AG09319 (cell line): ENCODE measurements around the gene PRMT1.

Experiments
- DNase-seq: peaks from one replicate; pipeline ENCODE4 v3.0.0-alpha.2; 2010; ENCODE audit warnings: low read depth; ENCODE audit errors: extremely low read depth
- CTCF ChIP-seq: IDR thresholded peaks from 2 replicates; pipeline ENCODE4 v1.5.1; 2011; ENCODE audit warnings: low read depth, mild to moderate bottlenecking, inconsistent platforms, low read length, moderate library complexity

The PRMT1 gene

GRCh38 chr19:49658566-49659442 is 18.3 kb upstream of the PRMT1 start:
- TF ChIP-seq CTCF = no peak
- no peak for DNase-seq

DNA sequence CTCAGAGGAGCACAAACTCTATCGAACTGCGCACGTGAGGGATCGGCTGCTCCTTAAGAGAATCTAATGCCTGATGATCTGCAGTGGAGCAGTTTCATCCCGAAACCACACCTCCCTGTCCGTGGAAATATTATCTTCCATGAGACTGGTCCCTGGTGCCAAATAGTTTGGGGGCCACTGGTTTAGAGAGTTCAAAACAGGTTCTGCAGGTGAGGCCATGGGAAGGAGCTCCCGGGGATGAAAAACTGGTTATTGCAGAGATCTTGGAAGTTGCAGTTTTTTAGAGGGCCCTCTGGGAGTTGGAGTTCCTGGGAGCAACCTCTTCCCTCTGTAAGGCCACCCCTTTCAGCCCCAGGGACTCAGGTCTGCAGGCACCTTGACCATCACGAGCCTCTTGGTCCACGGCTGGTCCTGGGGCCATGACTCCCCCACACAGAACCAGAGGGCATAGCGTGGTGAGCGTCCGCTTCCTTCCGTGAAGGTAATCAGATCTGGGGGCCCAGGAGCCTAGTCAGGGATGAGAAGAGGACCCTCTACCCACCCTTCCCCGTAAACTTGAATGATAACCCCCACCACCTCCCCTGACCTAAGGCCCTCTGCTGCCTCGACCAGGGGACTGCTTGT is 16.6 kb upstream of the PRMT1 start:
- DNase-seq = no peak

GRCh38 chr19:49662011-49662410 is 15.1 kb upstream of the PRMT1 start:
- DNase-seq = no peak
- TF ChIP-seq CTCF = no peak

More for the DNA sequence above, 16.6 kb upstream of the PRMT1 start:
- TF ChIP-seq CTCF = no peak

DNA sequence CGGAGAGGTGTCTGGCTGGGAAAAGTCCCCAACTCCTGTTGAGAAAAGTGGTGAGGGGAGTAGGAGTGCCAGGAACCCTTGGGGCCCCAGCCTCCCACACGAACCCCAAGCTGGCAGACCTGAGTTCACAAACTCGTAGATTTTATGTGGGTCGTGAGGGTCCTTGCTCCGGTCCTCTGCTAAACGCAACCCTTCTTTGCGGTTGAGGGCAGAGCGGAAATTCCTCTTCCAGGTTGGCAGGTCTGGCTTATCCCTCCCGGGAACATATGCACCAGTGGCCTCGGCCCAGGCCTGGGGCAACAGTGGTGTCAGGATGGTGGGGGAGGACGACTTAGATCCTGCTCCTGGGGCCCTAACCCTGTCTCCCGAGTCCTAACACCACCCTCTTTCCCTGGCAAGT is 13.8 kb upstream of the PRMT1 start:
- TF ChIP-seq CTCF = no peak
- DNase-seq = no peak

- DNase-seq = no peak
Measured at GRCh38 chr19:49664171-49665035, 12.7 kb upstream of the PRMT1 start.

GRCh38 chr19:49665036-49665350 is 12.1 kb upstream of the PRMT1 start:
- no peak for TF ChIP-seq CTCF
- no peak for DNase-seq

More at GRCh38 chr19:49664171-49665035, 12.7 kb upstream of the PRMT1 start:
- no peak; the same call in none of the 2 replicates for TF ChIP-seq CTCF
